ENCODE measurements around the gene ZCCHC10.
"Not testable (repeated sequence)": the region's sequence is repeated elsewhere in the genome, so short reads cannot be mapped to it uniquely, and the experiment has no call there.

DNA sequence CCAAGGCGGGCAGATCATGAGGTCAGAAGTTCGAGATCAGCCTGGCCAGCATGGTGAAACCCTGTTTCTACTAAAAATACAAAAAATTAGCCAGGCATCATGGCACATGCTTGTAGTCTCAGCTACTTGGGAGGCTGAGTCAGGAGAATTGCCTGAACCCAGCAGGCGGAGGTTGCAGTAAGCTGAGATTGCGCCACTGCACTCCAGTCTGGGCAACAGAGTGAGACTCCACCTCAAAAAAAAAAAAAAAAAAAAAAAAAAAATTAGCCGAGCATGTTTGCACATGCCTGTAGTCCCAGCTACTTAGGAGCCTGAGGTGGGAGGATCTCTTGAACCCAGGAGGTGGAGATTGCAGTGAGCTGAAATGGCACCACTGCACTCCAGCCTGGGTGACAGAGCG, 10.3 kb upstream of the ZCCHC10 start:
- not testable (repeated sequence) for TF ChIP-seq JUND (IDR thresholded peaks at IDR 0.05); CTCF (IDR thresholded peaks at IDR 0.05; ENCODE audit: low read depth, low read length, missing input control); RAD21 (IDR thresholded peaks at IDR 0.05); HNF4A (conservative IDR thresholded peaks at IDR 0.05); ATF3 (IDR thresholded peaks at IDR 0.05); TAF1 (conservative IDR thresholded peaks at IDR 0.05); NR2F2 (IDR thresholded peaks at IDR 0.05); GABPA (IDR thresholded peaks at IDR 0.05 in 1 of 2, conservative IDR thresholded peaks at IDR 0.05 in 1 of 2); YY1 (IDR thresholded peaks at IDR 0.05); HNF4G (IDR thresholded peaks at IDR 0.05); ZBTB33 (IDR thresholded peaks at IDR 0.05); EGR1 (IDR thresholded peaks at IDR 0.05; ENCODE audit: low read depth in 2 of 2)
- TF ChIP-seq, protein P1, sequence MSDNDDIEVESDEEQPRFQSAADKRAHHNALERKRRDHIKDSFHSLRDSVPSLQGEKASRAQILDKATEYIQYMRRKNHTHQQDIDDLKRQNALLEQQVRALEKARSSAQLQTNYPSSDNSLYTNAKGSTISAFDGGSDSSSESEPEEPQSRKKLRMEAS (IDR thresholded peaks at IDR 0.05), result not testable (repeated sequence)
- TF ChIP-seq, protein P2, sequence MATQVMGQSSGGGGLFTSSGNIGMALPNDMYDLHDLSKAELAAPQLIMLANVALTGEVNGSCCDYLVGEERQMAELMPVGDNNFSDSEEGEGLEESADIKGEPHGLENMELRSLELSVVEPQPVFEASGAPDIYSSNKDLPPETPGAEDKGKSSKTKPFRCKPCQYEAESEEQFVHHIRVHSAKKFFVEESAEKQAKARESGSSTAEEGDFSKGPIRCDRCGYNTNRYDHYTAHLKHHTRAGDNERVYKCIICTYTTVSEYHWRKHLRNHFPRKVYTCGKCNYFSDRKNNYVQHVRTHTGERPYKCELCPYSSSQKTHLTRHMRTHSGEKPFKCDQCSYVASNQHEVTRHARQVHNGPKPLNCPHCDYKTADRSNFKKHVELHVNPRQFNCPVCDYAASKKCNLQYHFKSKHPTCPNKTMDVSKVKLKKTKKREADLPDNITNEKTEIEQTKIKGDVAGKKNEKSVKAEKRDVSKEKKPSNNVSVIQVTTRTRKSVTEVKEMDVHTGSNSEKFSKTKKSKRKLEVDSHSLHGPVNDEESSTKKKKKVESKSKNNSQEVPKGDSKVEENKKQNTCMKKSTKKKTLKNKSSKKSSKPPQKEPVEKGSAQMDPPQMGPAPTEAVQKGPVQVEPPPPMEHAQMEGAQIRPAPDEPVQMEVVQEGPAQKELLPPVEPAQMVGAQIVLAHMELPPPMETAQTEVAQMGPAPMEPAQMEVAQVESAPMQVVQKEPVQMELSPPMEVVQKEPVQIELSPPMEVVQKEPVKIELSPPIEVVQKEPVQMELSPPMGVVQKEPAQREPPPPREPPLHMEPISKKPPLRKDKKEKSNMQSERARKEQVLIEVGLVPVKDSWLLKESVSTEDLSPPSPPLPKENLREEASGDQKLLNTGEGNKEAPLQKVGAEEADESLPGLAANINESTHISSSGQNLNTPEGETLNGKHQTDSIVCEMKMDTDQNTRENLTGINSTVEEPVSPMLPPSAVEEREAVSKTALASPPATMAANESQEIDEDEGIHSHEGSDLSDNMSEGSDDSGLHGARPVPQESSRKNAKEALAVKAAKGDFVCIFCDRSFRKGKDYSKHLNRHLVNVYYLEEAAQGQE (IDR thresholded peaks at IDR 0.05), result not testable (repeated sequence)

All from liver (tissue), 3 donors.